ENCODE measurements around the gene IMPG1.
A peak's percentile ranks its signal among the peaks of the same experiment; 100 is the strongest.

Gene IMPG1

DNA sequence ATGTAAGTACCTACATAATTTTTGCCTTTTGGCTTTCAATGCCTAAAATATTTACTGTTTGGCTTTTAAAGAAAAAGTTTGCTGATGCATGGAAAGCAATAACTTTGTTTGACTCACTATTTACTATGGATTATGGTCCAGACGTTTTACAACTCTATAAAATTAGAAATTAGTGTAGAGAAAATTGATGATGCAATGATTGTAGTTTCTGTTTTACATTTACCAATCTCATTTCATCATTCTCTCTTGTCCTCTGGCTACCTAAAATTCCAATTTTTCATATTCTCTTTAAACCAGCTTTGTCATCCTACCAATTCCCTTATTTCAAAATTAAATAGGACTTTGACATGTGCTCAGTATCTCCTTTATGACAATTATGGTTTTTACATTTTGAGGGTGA, 131.0 kb downstream of the IMPG1 start:
- TF ChIP-seq, protein P1, sequence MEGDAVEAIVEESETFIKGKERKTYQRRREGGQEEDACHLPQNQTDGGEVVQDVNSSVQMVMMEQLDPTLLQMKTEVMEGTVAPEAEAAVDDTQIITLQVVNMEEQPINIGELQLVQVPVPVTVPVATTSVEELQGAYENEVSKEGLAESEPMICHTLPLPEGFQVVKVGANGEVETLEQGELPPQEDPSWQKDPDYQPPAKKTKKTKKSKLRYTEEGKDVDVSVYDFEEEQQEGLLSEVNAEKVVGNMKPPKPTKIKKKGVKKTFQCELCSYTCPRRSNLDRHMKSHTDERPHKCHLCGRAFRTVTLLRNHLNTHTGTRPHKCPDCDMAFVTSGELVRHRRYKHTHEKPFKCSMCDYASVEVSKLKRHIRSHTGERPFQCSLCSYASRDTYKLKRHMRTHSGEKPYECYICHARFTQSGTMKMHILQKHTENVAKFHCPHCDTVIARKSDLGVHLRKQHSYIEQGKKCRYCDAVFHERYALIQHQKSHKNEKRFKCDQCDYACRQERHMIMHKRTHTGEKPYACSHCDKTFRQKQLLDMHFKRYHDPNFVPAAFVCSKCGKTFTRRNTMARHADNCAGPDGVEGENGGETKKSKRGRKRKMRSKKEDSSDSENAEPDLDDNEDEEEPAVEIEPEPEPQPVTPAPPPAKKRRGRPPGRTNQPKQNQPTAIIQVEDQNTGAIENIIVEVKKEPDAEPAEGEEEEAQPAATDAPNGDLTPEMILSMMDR (IDR thresholded peaks at IDR 0.05; ENCODE audit: borderline replicate concordance, control extremely low read depth, extremely low read depth, insufficient read depth, missing control alignments), result no peak
- in situ Hi-C loops (cut with MboI; ENCODE audit: low sequenced_read_pairs, unreplicated experiment), result loop anchor here (25.0 kb wide), 1 partner anchor 1521 kb away; the partner anchor contains the start of gene HTR1B
- no peak for DNase-seq (ENCODE audit: low spot score)

DNA sequence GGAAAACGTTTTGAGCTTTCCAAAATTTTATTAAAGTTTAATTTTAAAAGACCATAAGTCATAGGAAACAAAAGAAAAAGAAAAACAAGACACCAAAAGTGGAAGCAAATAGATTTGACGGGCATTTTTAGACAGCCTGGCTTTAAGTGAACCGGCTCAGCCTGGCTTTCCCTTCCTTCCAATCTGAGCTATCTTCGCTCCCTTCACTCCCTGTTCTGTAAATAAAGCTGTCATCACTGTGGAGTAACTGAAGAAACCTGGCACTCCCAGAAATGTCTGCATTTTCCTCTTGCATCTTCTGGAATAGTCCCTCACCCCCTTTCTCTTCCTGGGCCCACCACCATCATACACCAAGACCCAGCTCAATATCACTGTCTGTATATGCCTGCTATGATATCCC, 131.9 kb downstream of the IMPG1 start:
- no peak for DNase-seq (ENCODE audit: low spot score)
- TF ChIP-seq, protein P1 (IDR thresholded peaks at IDR 0.05; ENCODE audit: borderline replicate concordance, control extremely low read depth, extremely low read depth, insufficient read depth, missing control alignments), result no peak
- in situ Hi-C loops (cut with MboI; ENCODE audit: low sequenced_read_pairs, unreplicated experiment), result loop anchor here (25.0 kb wide), 1 partner anchor 1522 kb away; the partner anchor contains the start of gene HTR1B

DNA sequence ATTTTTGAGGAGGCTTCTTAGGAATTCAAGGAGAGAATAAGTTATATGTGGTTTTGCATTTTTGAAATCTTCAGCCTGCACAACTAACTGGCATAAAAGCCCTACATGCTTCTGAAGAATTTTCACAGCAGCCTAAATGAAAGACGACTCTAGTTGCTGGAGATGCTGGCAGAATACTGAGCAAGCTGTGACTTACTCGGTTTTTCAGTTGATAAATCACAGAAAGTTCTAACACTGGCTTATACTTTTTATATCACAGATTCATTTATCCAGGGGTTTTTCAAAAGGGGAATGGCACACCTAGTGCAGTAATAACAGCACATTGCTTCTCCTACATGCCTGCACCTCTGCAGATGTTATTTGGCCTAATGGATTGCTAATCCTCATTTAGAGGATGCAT, 134.6 kb downstream of the IMPG1 start:
- in situ Hi-C loops (cut with MboI; ENCODE audit: low sequenced_read_pairs, unreplicated experiment), result loop anchor here (25.0 kb wide), 1 partner anchor 1524 kb away; the partner anchor contains the start of gene HTR1B
- DNase-seq (ENCODE audit: low spot score), result no peak
- TF ChIP-seq, protein P1 (IDR thresholded peaks at IDR 0.05; ENCODE audit: borderline replicate concordance, control extremely low read depth, extremely low read depth, insufficient read depth, missing control alignments), result no peak

DNA sequence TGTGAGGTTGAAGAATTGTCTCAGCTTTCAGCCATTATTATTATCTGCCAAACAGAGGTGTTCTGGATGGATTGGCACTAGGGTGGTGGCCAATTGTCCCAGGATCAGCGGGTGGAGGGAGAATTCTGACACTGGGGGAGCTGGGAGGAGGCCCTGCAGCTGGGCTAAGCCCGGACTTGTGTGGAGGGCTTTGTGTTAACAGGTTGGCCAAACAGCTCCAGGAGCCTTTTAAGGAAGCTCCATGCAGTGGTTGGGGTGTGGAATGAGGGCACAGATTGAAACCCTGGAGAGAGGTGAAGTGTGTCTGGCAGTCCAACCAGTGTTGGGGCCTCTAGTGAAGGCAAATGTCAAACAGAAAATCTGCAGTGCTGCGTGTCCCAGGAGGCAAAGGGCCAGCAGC, 135.8 kb downstream of the IMPG1 start:
- TF ChIP-seq, protein P1 (IDR thresholded peaks at IDR 0.05; ENCODE audit: borderline replicate concordance, control extremely low read depth, extremely low read depth, insufficient read depth, missing control alignments), result no peak
- DNase-seq (ENCODE audit: low spot score), result no peak
- in situ Hi-C loops (cut with MboI; ENCODE audit: low sequenced_read_pairs, unreplicated experiment), result loop anchor here (25.0 kb wide), 1 partner anchor 1526 kb away; the partner anchor contains the start of gene HTR1B

DNA sequence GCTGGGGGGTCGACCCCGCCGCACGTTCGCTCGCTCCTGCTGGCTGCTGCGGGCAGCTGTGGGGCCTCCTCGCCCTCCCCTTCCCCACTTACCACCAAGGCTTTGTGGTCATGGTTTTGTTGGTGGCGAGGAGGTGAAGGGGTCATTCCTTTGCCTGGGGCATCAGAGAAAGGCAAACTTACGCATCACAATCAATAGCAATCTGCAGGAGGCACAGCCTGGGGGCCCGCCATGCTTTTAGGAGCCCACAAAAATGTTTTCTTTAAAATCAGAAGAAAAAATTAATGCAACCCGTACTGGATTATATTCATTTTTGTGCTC, 137.0 kb downstream of the IMPG1 start:
- in situ Hi-C loops (cut with MboI; ENCODE audit: low sequenced_read_pairs, unreplicated experiment), result loop anchor here (25.0 kb wide), 1 partner anchor 1527 kb away; the partner anchor contains the start of gene HTR1B
- TF ChIP-seq, protein P1 (IDR thresholded peaks at IDR 0.05; ENCODE audit: borderline replicate concordance, control extremely low read depth, extremely low read depth, insufficient read depth, missing control alignments), result no peak

DNA sequence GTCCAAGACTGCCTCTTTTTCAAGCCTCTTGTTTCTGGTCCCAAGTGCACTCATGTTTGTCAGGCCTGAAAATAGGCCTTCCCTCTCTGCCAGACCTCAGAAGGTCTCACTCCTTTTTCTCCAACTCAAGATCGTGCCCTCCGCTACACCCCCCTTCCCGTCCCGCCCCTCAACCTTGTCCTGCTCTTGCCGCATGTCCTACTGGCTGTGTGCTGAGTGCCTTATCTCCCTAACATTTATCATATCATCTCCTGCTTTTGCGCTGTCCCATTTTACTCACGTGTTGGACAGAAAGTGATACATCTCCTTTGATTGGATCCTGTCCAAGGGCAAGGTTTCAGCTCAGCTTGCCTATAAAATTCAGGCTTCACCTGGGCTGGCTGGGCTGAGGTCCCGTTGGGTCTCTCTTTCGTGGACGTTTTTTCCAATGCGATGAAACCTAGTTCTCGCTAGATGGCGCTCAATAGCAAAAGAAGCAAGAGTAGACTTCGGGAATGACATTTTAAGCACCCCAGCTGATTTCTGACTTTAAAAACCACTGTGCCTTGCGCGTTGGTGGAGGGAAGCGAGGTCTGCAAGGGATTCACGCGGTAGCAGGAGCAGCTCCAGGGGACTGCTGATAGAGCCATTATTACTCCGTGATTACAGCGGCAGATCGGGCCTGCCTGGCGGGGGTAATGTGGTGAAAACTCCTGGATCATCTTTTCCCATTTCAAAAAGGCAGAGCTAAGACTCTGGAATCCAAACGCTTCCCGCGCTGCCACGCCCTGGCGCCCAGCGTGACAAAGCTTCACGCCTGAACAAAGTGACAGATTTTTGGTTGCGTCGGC, 137.6 kb downstream of the IMPG1 start:
- peak; percentile 81 for DNase-seq (ENCODE audit: low spot score)
- TF ChIP-seq, protein P1 (IDR thresholded peaks at IDR 0.05; ENCODE audit: borderline replicate concordance, control extremely low read depth, extremely low read depth, insufficient read depth, missing control alignments), result peak; percentile 56
- in situ Hi-C loops (cut with MboI; ENCODE audit: low sequenced_read_pairs, unreplicated experiment), result loop anchor here (25.0 kb wide), 1 partner anchor 1527 kb away; the partner anchor contains the start of gene HTR1B

More for the DNA sequence above, 137.0 kb downstream of the IMPG1 start:
- no peak for DNase-seq (ENCODE audit: low spot score)
